IgD-negative memory B cell (primary cell): ENCODE results near the gene CD63. TPM values are rescaled to one million over a fixed set of nuclear protein-coding genes. Genes with fewer than 3 reads are reported as not detected.

Source experiments
- H3K27ac Mint-ChIP-seq, 3 donors: one replicate each; pipeline ENCODE4 v1.8.0; 2020 to 2022; ENCODE audit warnings: mild to moderate bottlenecking in 3 of 3, mixed read lengths in 3 of 3, moderate library complexity in 1 of 3
- H3K27me3 Mint-ChIP-seq: one replicate; pipeline ENCODE4 v1.8.0; 2021; ENCODE audit warnings: mixed read lengths
- H3K36me3 Mint-ChIP-seq: one replicate; pipeline ENCODE4 v1.8.0; 2020; ENCODE audit warnings: mild to moderate bottlenecking, mixed read lengths
- H3K4me1 Mint-ChIP-seq, 3 donors: one replicate each; pipeline ENCODE4 v1.8.0; 2020 to 2022; ENCODE audit warnings: mixed read lengths in 3 of 3, mild to moderate bottlenecking in 1 of 3
- H3K4me3 Mint-ChIP-seq, 4 donors: one replicate each; pipeline ENCODE4 v1.8.0; 2020 to 2022; ENCODE audit warnings: mild to moderate bottlenecking in 4 of 4, mixed read lengths in 4 of 4, moderate library complexity in 3 of 4
- H3K9me3 Mint-ChIP-seq, 3 donors: one replicate each; pipeline ENCODE4 v1.8.0; 2020 to 2021; ENCODE audit warnings: mixed read lengths in 3 of 3, mild to moderate bottlenecking in 1 of 3
- polyA plus RNA-seq: library from polyadenylated mRNA; unstranded; fragments of 300-500 nt; fragmentation: Illumina TruSeq; gene quantifications from one replicate; pipeline ENCODE4 v1.2.3, GENCODE V29; 2021

The CD63 gene
- polyA plus RNA-seq, 1 donor from 2014 or later, result 171 TPM

GRCh38 chr12:55744340-55745030, 15.7 kb upstream of the CD63 start:
- Mint-ChIP-seq H3K36me3 (peaks cover 2% of the 10 kb centered on the region), H3K4me3 (peak overlapping the region; percentile 91 to 97 (median 95)), H3K27ac (peak overlapping the region in 2 of 3 donors; percentile 67 to 71), H3K9me3 (no peaks in the 10 kb centered on the region), H3K4me1 (peaks cover 4 to 18% (median 18%) of the 10 kb centered on the region in 3 donors), H3K27me3 (peaks cover 4% of the 10 kb centered on the region)

- Mint-ChIP-seq H3K4me3 (peak overlapping the region; percentile 91 to 97 (median 95)), H3K27me3 (peaks cover 4% of the 10 kb centered on the region), H3K4me1 (peaks cover 4 to 20% (median 18%) of the 10 kb centered on the region in 3 donors), H3K9me3 (no peaks in the 10 kb centered on the region), H3K36me3 (no peaks in the 10 kb centered on the region), H3K27ac (peak overlapping the region in 1 of 3 donors; percentile 71)
Observed at GRCh38 chr12:55743406-55744339, 14.9 kb upstream of the CD63 start.

- Mint-ChIP-seq H3K27ac (peak within 1 kb of the TSS in 2 of 3 donors; percentile 32 to 71), H3K9me3 (no peaks in the 10 kb centered on the region), H3K27me3 (peaks cover 4% of the 10 kb centered on the region), H3K4me3 (peak within 1 kb of the TSS; percentile 91 to 97 (median 95)), H3K36me3 (no peaks in the 10 kb centered on the region), H3K4me1 (peaks cover 4 to 25% (median 23%) of the 10 kb centered on the region in 3 donors)
Observed at GRCh38 chr12:55742719-55743405, 14.1 kb upstream of the CD63 start, which contains the start of gene GDF11. TSS of gene GDF11 (plus strand) at chr12:55743122. CDS start at chr12:55743317, 195 bp downstream.

- H3K27me3 Mint-ChIP-seq, result peaks cover 4% of the 10 kb centered on the region
- no peaks in the 10 kb centered on the region for H3K36me3 Mint-ChIP-seq
- peak overlapping the region in 1 of 3 donors; percentile 32 for H3K27ac Mint-ChIP-seq
- peak overlapping the region; percentile 79 to 94 (median 84) for H3K4me3 Mint-ChIP-seq
- H3K9me3 Mint-ChIP-seq, result no peaks in the 10 kb centered on the region
- H3K4me1 Mint-ChIP-seq, result peaks cover 8 to 33% (median 29%) of the 10 kb centered on the region in 3 donors
Observed at GRCh38 chr12:55741931-55742680, 13.3 kb upstream of the CD63 start.

- Mint-ChIP-seq H3K27me3 (peaks cover under 1% of the 10 kb centered on the region), H3K4me1 (peaks cover 4 to 19% (median 18%) of the 10 kb centered on the region in 3 donors), H3K36me3 (no peaks in the 10 kb centered on the region), H3K9me3 (no peaks in the 10 kb centered on the region), H3K27ac (peak overlapping the region in 2 of 3 donors; percentile 64 to 87), H3K4me3 (peak overlapping the region; percentile 87 to 97 (median 92))
Observed at GRCh38 chr12:55739025-55739378, 10.2 kb upstream of the CD63 start.

- H3K4me1 Mint-ChIP-seq, result peaks cover 4 to 19% (median 18%) of the 10 kb centered on the region in 3 donors
- H3K4me3 Mint-ChIP-seq, result peak overlapping the region; percentile 87 to 97 (median 92)
- H3K9me3 Mint-ChIP-seq, result no peaks in the 10 kb centered on the region
- H3K27me3 Mint-ChIP-seq, result no peaks in the 10 kb centered on the region
- H3K27ac Mint-ChIP-seq, result peak overlapping the region; percentile 64 to 96 (median 87)
- no peaks in the 10 kb centered on the region for H3K36me3 Mint-ChIP-seq
Observed at GRCh38 chr12:55738123-55739024, 9.6 kb upstream of the CD63 start.

- Mint-ChIP-seq H3K27ac (peak overlapping the region; percentile 51 to 87 (median 86)), H3K4me1 (peaks cover 4 to 18% (median 16%) of the 10 kb centered on the region in 3 donors), H3K27me3 (no peaks in the 10 kb centered on the region), H3K9me3 (no peaks in the 10 kb centered on the region), H3K4me3 (peak overlapping the region; percentile 87 to 97 (median 92)), H3K36me3 (no peaks in the 10 kb centered on the region)
Observed at GRCh38 chr12:55737581-55738122, 8.8 kb upstream of the CD63 start.

GRCh38 chr12:55736780-55737580, 8.2 kb upstream of the CD63 start:
- Mint-ChIP-seq H3K27me3 (no peaks in the 10 kb centered on the region), H3K9me3 (no peaks in the 10 kb centered on the region), H3K27ac (peak overlapping the region; percentile 51 to 87 (median 86)), H3K36me3 (no peaks in the 10 kb centered on the region), H3K4me3 (peak overlapping the region; percentile 52 to 97 (median 89)), H3K4me1 (peaks cover 4 to 16% (median 14%) of the 10 kb centered on the region in 3 donors)

- Mint-ChIP-seq H3K4me1 (peaks cover 4 to 16% (median 14%) of the 10 kb centered on the region in 3 donors), H3K36me3 (no peaks in the 10 kb centered on the region)
Observed at GRCh38 chr12:55736076-55736475, 7.3 kb upstream of the CD63 start.

GRCh38 chr12:55734595-55734994, 5.8 kb upstream of the CD63 start:
- Mint-ChIP-seq H3K4me1 (peaks cover 17 to 26% (median 22%) of the 10 kb centered on the region in 3 donors), H3K9me3 (no peaks in the 10 kb centered on the region)

More at GRCh38 chr12:55736076-55736475, 7.3 kb upstream of the CD63 start:
- Mint-ChIP-seq H3K27me3 (no peaks in the 10 kb centered on the region), H3K9me3 (no peaks in the 10 kb centered on the region), H3K4me3 (no peak overlapping the region), H3K27ac (no peak overlapping the region)

GRCh38 chr12:55733858-55734257, 5.0 kb upstream of the CD63 start:
- Mint-ChIP-seq H3K4me3 (no peak overlapping the region), H3K9me3 (no peaks in the 10 kb centered on the region), H3K27me3 (no peaks in the 10 kb centered on the region), H3K4me1 (peaks cover 17 to 26% (median 25%) of the 10 kb centered on the region in 3 donors), H3K27ac (no peak overlapping the region), H3K36me3 (no peaks in the 10 kb centered on the region)

More at GRCh38 chr12:55734595-55734994, 5.8 kb upstream of the CD63 start:
- no peak overlapping the region for H3K27ac Mint-ChIP-seq
- H3K27me3 Mint-ChIP-seq, result no peaks in the 10 kb centered on the region
- no peaks in the 10 kb centered on the region for H3K36me3 Mint-ChIP-seq
- H3K4me3 Mint-ChIP-seq, result no peak overlapping the region

GRCh38 chr12:55733021-55733555, 4.3 kb upstream of the CD63 start:
- Mint-ChIP-seq H3K36me3 (no peaks in the 10 kb centered on the region), H3K27ac (no peak overlapping the region), H3K4me1 (peaks cover 17 to 23% (median 20%) of the 10 kb centered on the region in 3 donors), H3K27me3 (no peaks in the 10 kb centered on the region), H3K4me3 (no peak overlapping the region), H3K9me3 (no peaks in the 10 kb centered on the region)
